Measurements from ENCODE around the gene DAPK1.

GRCh38 chr9:87750726-87751125, 253.1 kb downstream of the DAPK1 start:
- no peak for TF ChIP-seq POLR2A (IDR thresholded peaks at IDR 0.05)
- no peak for TF ChIP-seq CTCF (IDR thresholded peaks at IDR 0.05)
- no peak for TF ChIP-seq POLR2AphosphoS5 (IDR thresholded peaks at IDR 0.05; ENCODE audit: insufficient read depth in 1 of 2, low read depth in 1 of 2)

All from vagina (tissue), 2 donors.